ENCODE measurements around the gene CCDC81.
"Not testable (repeated sequence)": the region's sequence is repeated elsewhere in the genome, so short reads cannot be mapped to it uniquely, and the experiment has no call there.

Gene CCDC81

DNA sequence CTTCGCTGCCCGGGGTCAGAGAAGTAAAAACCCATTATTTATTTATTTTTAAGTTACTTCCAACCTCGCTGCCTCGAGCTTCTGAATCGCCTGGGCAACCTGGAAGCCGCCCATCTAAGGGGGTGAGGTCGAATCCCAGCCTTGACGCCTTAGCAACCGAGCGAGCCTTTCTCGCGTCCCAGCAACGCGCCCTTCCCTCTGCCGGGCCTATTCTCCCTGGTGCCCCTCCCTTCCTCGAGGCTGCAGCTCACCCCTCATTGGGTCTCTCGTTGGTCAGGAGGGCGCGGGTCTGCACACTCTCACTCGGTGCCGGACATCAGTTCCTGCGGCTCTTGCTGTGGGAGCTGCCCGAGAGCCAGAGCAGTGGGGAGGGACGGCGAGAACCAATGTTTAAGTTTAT lies at the start of gene CCDC81:
TSS of gene CCDC81 (plus strand) at position 302 of the 400 bp plus-strand sequence. CDS start 277 bp downstream, outside the sequence.
- no peak for DNase-seq (ENCODE audit: low read depth in 2 of 2)

DNA sequence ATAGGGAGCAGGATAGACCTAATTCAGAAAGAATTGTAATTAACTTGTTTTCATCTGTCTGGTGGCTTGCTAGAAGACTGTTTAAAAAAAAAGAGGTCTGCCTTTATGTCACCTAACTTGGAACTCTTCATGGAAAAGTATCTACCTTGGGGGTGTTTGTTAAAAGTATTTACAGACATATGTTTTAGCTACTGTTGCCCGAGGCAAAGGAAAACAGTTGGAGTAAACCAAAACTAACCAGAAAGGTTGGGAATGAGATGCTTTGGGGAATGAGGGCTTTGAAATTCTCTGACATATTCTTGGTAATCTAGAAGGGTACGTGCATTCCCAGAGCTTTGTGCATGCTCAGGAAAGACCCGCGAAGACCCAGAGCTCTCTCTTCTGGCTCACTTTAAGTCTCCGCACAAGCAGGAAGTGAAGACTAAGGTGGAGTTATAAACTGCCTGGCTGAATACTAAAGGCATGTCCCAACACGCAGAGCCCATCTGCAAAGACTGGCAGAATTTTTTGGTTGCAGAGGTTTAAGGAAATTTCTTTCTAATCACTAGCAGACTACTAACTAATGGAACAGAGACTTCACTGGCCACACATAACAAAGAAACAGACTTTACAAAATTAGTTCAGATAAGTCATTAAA lies 39.4 kb upstream of the CCDC81 start:
- no peak for DNase-seq (ENCODE audit: low read depth in 2 of 2)

DNA sequence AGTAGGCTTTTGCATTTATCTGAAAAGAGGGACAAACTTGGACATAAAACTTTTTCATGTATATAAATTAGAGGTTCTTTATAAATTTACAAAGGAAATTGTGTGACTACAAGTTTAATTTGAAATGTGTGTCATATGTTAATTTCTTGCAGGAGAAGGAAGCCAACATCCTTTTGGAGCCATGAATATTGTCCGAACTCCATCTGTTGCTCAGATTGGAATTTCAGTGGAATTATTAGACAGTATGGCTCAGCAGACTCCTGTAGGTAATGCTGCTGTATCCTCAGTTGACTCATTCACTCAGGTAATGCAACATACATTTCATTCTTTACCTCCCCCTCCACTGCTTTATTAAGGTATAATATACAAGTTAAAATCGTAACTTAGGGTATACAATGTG lies 37.5 kb upstream of the CCDC81 start:
- no peak for DNase-seq (ENCODE audit: low read depth in 2 of 2)

DNA sequence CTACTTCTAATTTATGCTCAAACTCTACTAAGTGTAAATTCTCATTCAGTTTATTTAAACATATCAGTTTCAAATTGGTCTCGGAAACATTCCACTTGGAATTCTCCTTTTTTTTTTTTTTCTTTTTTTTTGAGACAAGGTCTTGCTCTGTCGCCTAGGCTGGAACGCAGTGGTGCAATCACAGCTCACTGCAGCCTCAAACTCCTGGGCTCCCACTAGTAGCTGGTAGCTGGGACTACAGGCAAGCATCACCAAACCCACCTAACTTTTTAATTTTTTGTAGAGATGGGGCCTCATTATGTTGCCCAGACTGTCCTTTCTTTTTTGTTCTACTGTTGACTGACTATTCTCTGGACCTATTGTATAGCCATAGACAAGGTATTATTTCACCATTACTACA lies 33.3 kb upstream of the CCDC81 start:
- DNase-seq (ENCODE audit: low read depth in 2 of 2) = no peak

DNA sequence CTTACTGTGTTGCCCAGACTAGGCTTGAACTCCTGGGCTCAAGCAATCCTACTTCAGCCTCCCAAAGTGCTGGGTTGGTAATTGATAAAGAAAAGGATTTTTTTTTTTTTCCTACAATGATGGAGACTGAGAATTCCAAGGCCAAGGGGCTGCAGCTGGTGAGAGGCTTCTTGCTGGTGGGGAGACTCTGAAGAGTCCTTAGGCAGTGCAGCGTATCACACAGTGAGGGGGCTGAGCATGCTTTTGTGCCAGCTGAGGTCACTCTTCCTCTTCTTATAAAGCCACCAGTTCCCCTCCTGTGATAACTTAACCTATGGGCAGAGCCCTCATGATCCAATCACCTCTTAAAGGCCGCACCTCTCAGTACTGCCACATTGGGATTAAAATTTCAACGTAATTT lies 28.2 kb upstream of the CCDC81 start:
- DNase-seq (ENCODE audit: low read depth in 2 of 2) = no peak

DNA sequence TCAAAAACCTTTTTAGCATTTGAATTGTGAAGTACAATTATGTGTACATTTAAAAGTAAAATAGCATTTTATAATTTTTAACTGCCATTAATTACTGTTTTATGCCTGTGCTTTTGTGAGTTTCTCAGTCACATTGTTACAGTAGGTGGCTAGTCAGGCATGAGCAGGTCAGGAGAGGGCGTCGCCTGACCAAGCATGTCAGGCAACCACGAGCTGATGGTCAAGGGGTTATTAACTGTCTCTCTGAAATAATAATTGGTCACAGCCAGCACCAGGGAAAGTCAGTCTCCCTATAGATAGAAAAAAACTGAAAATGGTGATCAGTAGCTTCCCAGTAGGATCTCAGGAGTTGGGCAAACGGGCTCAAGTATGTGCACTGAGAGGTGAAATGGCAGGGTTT lies 19.4 kb upstream of the CCDC81 start:
- DNase-seq (ENCODE audit: low read depth in 2 of 2) = no peak

DNA sequence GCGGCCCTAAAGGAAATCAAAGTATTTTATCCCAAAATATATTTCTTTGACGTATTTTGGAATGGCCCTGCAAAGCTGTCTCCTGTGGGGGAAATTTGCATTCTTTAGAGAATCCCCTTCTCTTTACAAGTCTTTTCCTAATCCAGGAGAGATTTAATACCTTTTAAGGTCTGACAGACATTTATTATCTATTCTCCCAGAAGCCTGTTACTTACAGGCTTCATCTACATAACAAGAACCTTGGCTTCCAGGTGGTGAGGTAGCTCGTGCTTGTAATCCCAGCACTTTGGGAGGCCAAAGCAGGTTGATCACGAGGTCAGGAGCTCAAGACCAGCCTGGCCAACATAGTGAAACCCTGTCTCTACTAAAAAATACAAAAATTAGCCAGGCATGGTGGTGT lies 17.3 kb upstream of the CCDC81 start:
- DNase-seq (ENCODE audit: low read depth in 2 of 2) = not testable (repeated sequence)

DNA sequence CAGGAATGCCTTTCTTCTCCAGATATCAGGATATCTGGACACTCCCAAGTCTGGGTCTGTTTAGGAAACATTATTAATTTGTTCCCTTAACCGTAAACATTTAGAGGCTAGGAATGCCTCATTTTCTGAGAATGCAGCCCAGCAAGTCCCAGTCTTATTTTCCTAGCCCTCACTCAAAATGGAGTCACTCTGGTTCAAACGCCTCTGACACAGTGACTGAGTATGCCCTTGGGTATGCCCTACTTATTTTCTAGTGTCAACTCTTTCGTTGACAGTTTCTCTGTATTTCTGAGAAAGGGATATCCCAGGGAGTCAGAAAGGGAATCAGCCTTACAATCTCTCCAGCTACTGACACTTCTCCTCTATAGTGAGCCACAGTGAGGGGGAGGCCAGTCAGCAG lies 16.0 kb upstream of the CCDC81 start:
- no peak for DNase-seq (ENCODE audit: low read depth in 2 of 2)

DNA sequence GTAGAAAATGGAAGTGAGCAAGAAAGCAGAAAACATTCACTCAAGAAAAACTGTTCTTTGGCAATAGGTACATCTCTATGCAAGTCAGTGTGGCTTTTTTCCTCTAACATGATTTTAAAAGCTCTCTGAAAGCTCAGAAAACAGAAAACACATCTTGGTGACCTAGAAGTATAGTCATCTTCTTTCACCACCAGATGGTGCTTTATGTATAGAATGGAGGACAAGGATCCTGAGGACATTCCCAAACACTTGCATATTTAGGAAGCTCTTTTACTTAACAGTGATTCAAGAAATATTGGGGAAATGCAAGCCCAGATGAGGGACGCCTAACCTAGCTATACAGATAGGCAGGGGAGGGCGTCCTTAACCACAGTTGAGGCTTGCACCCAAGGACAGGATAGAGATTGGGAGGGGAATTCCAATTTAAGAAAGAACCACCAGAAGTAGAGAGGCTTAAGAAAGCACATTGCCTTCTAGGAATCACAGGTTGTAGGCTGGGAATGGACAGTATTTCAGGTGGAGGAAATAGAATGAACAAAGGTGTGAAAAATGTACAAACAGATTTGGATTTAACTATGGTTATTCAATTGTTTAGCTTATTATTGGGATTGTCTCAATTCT lies 13.8 kb upstream of the CCDC81 start:
- DNase-seq (ENCODE audit: low read depth in 2 of 2) = no peak

DNA sequence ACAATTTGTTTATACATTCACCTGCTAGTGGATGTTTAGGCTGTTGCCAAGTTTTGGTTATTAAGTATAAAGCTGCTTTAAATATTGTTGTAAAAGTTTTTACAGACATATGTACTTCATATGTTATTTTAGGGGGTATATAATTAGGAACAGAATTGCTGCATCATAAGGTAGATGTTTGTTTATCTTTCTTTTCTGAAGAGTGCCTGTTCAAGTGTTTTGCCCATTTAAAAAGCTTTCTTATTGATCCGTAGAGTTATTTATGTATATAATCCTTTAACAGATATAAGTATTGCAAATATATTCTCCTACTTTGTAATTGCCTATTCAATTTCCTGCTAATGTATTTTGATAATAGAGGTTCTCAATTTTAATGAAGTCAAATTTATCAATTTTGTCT lies 11.3 kb upstream of the CCDC81 start:
- no peak for DNase-seq (ENCODE audit: low read depth in 2 of 2)

DNA sequence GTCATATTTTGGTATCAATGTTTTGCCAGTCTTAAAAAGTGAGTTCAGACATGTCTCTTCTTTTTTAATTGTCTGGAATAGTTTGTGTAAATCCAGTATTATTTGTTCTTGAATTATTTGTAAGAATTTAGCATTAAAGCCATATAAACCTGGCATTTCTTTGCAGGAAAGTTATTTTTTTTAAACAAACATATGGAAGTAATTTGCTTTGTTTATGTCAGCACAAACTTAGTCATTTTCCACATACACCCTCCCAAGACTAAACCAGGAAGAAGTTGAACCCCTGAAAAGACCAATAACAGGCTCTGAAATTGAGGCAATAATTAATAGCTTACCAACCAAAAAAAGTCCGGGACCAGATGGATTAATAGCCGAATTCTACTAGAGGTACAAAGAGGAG lies 9.1 kb upstream of the CCDC81 start:
- DNase-seq (ENCODE audit: low read depth in 2 of 2) = no peak

DNA sequence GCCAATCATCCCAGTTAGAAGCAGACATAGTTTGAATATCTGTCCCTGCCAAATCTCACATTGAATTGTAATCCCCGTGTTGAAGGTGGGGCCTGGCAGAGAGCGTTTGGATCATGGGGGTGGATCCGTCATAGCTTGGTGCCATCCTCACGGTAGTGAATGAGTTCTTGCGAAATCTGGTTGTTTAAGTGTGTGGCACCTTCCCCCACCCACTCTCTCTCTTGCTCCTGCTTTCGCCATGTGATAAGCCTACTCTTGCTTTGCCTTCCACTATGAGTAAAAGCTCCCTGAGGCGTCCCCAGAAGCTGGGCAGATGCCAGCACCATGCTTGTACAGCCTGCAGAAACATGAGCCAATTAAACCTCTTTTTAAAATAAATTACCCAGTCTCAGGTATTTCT lies 5.0 kb upstream of the CCDC81 start:
- no peak for DNase-seq (ENCODE audit: low read depth in 2 of 2)

DNA sequence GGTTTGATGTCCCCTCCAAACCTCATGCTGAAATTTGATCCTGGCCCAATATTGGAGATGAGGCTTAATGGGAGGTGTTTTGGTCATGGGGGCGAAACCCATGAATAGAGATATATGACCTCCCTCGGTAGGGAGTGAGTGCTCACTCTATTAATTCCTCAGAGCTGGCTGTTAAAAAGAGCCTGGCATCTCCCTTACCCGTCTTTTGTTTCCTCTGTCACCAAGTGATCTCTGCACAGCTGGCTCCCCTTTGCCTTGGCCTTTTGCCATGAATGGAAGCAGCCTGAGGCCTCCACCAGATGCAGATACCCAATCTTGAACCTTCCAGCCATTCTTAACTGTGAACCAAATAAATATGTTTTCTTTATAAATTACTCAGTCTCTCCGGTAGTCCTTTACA lies 4.5 kb upstream of the CCDC81 start:
- no peak for DNase-seq (ENCODE audit: low read depth in 2 of 2)

DNA sequence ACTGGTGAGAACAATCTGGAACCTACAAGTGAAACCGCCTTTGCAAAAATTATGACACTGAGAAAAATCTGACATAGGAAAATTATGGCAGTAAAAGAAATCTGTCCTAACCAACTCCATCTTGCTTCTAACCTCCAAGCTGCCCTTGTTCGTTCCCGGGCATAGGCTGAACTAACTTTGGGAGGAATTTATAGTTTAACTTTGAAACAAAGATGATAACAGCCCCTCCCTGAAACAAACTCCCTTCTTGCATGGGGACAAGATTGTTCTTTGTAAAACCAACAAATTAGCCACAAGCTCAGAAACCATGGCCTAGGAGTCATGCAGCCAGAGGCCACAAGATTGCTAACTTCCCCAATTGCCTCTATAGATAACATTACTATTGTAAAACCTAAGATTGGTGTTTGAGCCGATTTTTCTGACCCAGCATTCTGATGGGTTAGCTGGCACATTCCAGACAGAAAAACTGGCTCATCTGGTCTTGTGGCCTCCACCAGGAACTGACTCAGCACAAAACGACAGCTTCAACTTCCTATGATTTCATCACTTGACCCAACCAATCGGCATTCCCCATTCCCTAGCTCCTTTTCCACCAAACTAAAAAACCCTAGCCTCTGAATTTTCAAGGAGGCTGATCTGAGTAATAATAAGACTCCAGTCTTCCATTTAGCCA lies 3.6 kb upstream of the CCDC81 start:
- no peak for DNase-seq (ENCODE audit: low read depth in 2 of 2)

DNA sequence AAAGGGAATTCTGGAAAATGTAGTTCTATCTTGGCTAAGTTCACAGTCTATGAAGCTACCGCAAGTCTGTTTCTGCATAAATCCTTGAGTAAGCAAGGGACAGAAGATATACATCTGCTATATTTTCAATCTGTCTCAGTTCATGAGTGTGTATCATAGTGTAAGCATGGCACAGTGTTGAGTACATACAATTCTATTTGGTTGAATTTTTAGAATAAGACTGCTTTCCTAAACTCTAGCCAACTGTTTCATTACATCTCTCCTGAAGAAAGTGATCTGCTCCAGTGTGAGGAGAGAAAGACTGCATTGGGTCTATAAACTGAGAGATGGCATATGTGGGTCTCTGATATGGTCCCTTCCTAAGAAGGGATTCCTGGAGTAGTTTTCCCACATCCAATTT lies 2.6 kb upstream of the CCDC81 start:
- DNase-seq (ENCODE audit: low read depth in 2 of 2) = no peak

DNA sequence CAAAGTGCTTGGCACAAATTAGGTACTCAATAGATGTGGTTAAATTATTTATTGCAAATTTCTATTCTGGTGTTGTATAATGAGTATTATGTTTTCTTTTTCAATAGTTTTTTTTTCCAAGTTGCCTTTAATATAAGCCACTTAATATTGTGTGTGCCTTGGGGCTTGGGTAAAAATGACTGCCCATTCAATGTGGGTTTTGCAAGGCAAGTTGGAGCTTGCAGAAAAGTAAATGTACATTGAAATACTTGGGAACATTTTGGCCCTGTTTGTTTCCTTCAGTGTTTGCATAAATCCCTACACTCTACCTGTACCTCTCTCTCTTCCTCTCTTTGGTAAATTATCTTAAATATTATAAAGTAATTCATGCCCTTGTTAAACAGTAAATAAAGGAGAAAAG lies 2.1 kb upstream of the CCDC81 start:
- DNase-seq (ENCODE audit: low read depth in 2 of 2) = no peak

DNA sequence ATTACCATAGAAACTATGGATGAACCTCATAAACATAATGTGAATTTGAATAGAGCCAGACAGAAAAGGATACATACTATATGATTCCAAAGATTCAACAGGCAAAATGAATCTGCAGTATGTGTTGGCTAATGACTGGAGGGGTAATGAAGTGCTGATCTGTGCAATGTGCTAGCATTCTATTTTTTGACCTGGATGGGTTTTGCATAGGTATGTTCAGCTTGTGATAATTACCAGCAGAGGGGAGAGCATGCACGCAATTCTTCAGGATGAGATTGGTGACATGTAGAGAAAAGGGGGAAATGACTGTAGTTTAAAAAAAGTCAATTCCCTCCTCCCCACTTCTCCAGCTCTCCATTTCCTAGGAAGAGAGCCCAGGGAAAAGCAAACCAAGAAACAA lies 618 bp upstream of the CCDC81 start:
- DNase-seq (ENCODE audit: low read depth in 2 of 2) = no peak

DNA sequence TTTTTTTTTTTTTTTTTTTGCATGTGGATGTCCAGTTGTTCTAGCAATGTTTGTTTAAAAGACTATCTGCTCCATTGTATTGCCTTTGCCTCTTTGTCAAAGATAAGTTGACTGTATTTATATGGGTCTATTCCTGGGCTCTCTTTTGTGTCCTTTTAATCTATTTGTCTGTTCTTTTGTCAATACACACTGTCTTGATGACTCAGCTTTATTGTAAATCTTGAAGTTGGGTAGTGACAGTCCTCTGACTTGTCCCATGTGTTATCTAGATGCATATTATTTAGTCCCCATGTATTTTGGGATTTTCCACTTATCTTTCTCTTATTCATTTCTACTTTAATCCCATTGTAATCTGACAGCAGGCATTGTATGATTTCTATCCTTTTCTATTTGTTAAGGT lies 3.3 kb downstream of the CCDC81 start:
- DNase-seq (ENCODE audit: low read depth in 2 of 2) = no peak

DNA sequence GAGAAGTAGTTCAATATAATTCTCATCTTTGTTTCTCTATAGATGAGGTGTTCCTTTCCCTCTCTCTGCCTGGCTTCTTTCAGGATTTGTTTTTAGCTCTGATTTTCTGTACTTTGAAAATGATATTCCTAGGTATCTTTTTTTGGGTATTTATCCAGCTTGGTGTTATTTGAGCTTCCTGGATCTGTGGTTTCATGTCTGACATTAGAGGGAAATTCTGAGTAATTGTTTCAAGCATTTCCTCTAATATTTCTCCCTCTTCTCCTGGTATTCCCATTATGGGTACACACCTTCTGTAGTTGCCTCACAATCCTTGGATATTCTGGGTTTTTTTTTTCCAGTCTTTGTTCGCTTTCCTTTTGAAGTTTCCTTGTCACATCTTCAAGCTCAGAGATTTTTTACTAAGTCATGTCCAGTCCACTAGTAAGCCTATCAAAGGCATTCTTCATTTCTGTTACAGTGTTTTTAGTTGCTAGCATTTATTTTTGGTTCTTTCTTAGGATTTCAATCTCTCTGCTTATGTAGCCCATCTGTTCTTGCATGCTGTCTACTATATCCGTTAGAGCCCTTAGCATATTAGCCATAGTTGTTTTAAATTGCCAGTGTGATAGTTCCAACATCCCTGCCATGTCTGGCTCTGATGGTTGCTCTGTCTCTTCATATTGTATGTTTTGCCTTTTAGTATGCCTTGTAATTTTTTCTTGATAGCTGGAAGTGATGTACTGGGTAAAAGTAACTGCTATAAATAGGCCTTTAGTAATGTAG lies 5.8 kb downstream of the CCDC81 start:
- DNase-seq (ENCODE audit: low read depth in 2 of 2) = no peak

DNA sequence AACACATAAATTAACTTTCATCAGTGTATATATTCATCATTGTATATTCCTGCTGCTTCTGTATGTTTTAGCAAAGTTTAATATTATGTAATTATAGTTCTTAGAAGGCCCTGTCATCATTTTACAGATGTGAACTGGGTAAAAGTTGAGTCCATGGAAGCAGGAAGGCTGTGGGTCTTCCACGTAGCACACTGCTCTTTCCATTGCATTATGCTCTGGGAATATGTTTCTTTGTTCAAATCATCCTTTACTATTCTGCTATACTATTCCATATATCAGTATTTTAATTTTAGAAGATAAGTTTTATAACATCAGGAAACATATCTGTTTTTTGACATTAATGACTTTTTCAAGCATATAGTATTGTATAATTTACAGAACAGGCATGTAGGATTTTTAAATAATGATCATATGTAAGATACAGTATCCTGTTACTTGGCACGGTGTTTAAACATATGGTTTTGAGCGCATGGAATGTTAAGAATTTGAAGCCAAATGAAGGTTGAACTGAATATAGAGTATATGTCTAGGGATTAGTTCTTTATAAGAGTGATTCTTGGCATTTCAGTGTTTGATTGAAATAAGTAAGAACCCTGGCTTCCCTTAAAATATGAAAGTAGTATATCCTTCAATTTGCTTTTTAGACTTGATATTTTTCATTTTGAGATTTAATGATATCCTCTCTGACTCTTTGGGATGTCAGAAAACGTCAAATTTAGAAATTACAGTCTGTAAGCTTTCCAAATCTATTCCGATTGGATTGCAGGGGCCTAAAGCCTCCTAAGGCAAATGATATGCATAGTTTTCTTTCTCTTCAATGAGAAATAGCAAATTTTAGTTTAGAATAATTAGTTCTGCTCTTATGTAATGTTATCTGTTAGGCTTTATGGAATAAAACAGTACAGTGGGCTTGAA lies 8.6 kb downstream of the CCDC81 start:
- DNase-seq (ENCODE audit: low read depth in 2 of 2) = no peak

DNA sequence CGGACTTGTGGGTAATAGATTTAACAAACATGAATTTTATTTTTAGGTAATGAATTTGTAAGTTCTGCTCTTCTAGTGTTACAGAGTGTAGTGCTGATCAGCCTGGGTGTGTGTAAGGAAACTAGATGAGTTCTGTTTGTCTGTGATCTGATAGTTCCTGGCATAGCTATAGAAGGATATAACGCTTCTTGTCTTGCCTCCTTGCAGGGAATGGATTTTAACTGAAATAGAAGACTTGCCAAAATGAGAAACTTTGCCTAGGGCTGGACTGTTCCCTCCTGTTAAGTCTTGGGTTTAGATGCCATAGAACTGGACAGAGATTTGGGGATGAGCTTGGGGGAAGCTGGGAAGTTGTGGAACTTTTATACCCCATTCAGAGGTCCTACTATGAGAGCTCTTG lies 11.6 kb downstream of the CCDC81 start:
- no peak for DNase-seq (ENCODE audit: low read depth in 2 of 2)

DNA sequence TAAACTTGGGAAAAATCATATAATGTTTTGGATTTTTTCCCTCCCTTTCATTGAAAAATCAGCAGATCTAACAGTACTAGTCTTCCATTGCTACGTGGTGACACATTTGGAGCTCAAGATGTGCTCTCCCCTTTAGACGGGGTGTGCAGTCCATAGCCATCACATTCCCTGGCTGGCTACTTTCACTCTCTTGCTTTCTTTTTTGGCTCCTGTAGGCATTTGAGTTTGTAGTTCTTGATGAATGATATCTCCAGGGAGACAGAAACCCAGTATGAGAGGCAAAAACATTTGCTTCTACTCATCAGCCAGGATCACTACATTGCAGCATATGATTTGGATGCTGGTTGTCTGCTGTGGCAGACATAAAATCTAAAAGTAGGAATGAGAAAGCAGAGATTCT lies 12.1 kb downstream of the CCDC81 start:
- no peak for DNase-seq (ENCODE audit: low read depth in 2 of 2)
